HepG2 (cell line): ENCODE data around the gene CEBPA. TPM values are rescaled to one million over a fixed set of nuclear protein-coding genes. Genes with fewer than 3 reads are reported as not detected.

ENCODE experiments used
- ATAC-seq: fragments of 200-7000 bp; cut with Tn5 transposase; 3 replicates; pipeline ENCODE4 v1.9.1; 2020; ENCODE audit warnings: mild to moderate bottlenecking, moderate library complexity
- BruUV-seq: library from RNA; stranded (reverse); fragments of 400-500 nt; replicated peaks from 2 replicates; lab custom pipeline; 2021; lab: Mats Ljungman, UMichigan
- CTCF ChIA-PET: fragments of 300-600 bp; formaldehyde crosslinking; extraction: SDS; loops from one replicate; lab custom pipeline; 2021; ENCODE audit warnings: low total read pairs, inconsistent platforms, low intra/inter-chr PET ratio; lab: Yijun Ruan, JAX
- POLR2A ChIA-PET: fragments of 350-600 bp; sonication (Branson Sonifier 250); formaldehyde crosslinking; loops from one replicate; lab custom pipeline; 2020; ENCODE audit warnings: antibody characterized with exemption, inconsistent platforms; lab: Yijun Ruan, JAX
- DNase-seq: peaks from one replicate; pipeline ENCODE4 v3.0.0-alpha.2; 2015; ENCODE audit warnings: low spot score
- FAIRE-seq: peaks from 3 replicates; lab custom pipeline; 2011; peaks lifted over from hg19 to GRCh38; lab: Jason Lieb, UNC
- H2AFZ ChIP-seq: one replicate; pipeline ENCODE4 v1.6.1; 2011; ENCODE audit warnings: low read length, inconsistent platforms
- H3K27ac ChIP-seq: fragments of 300-600 bp; 3 replicates; pipeline ENCODE4 v1.8.0; 2011; ENCODE audit warnings: mixed run types, mild to moderate bottlenecking, mixed read lengths, low read length, inconsistent platforms; ENCODE audit not compliant: insufficient read depth; ENCODE audit errors: extremely low read length
- H3K27me3 ChIP-seq, 2 experiments: fragments of 200-600 bp in 1 of 2; 2 replicates in 1 of 2; 3 replicates in 1 of 2; pipeline versions ENCODE4 v1.6.0 to v1.8.0; 2011; ENCODE audit warnings: low read length in 2 of 2, mild to moderate bottlenecking in 2 of 2, moderate library complexity in 2 of 2, inconsistent platforms in 1 of 2; ENCODE audit not compliant: insufficient read depth in 2 of 2, control insufficient read depth in 1 of 2
- H3K36me3 ChIP-seq, 2 experiments: fragments of 200-600 bp in 1 of 2; replicated peaks in 1 of 2; 2 replicates in 1 of 2; 3 replicates in 1 of 2; pipeline versions ENCODE4 v1.5.1 to v1.8.0; 2011; ENCODE audit warnings: low read length in 2 of 2, inconsistent platforms in 1 of 2; ENCODE audit not compliant: insufficient read depth in 2 of 2, control insufficient read depth in 1 of 2
- H3K4me1 ChIP-seq: 2 replicates; pipeline ENCODE4 v1.5.1; 2012; ENCODE audit warnings: low read length, inconsistent platforms; ENCODE audit not compliant: insufficient read depth
- H3K4me2 ChIP-seq: 2 replicates; pipeline ENCODE4 v1.6.0; 2011; ENCODE audit warnings: low read depth, low read length, inconsistent platforms
- H3K4me3 ChIP-seq, 3 experiments: fragments of 200-600 bp in 1 of 3; sonication (generic), shearing (Covaris generic) in 1 of 3; replicated peaks in 1 of 3; 2 replicates each; pipeline ENCODE4 v1.5.1; 2011 to 2016; ENCODE audit warnings: low read length in 3 of 3, inconsistent platforms in 2 of 3, low read depth in 2 of 3, mild to moderate bottlenecking in 2 of 3, control low read depth in 1 of 3, mixed read lengths in 1 of 3; ENCODE audit not compliant: insufficient read depth in 1 of 3
- H3K79me2 ChIP-seq: one replicate; pipeline ENCODE4 v1.6.1; 2011; ENCODE audit warnings: low read length, inconsistent platforms; ENCODE audit not compliant: insufficient read depth
- H3K9ac ChIP-seq: 2 replicates; pipeline ENCODE4 v1.6.0; 2011; ENCODE audit warnings: mild to moderate bottlenecking, low read depth, low read length, inconsistent platforms; ENCODE audit not compliant: insufficient read depth
- H3K9me3 ChIP-seq: 2 replicates; pipeline ENCODE4 v1.5.1; 2012; ENCODE audit warnings: mild to moderate bottlenecking, low read length
- H4K20me1 ChIP-seq: 2 replicates; pipeline ENCODE4 v1.6.0; 2011; ENCODE audit warnings: inconsistent platforms, mild to moderate bottlenecking, low read length, moderate library complexity; ENCODE audit not compliant: insufficient read depth
- ATF5 ChIP-seq: sonication (generic); formaldehyde crosslinking; IDR thresholded peaks from 2 replicates; pipeline ENCODE4 v1.4.0; 2020; ENCODE audit warnings: mild to moderate bottlenecking, low read depth, missing genetic modification reagents
- HOXD1 ChIP-seq: sonication (generic); formaldehyde crosslinking; IDR thresholded peaks from 2 replicates; pipeline ENCODE4 v1.5.0; 2020; ENCODE audit warnings: missing genetic modification reagents
- NPAS2 ChIP-seq: sonication (generic); formaldehyde crosslinking; IDR thresholded peaks from 2 replicates; pipeline ENCODE4 v1.8.0; 2022; ENCODE audit warnings: mild to moderate bottlenecking, missing genetic modification reagents, borderline replicate concordance
- SMYD3 ChIP-seq: sonication (generic); formaldehyde crosslinking; IDR thresholded peaks from 2 replicates; pipeline ENCODE4 v1.8.1; 2023; ENCODE audit warnings: mild to moderate bottlenecking, missing genetic modification reagents
- TFDP2 ChIP-seq: sonication (generic); formaldehyde crosslinking; IDR thresholded peaks from 2 replicates; pipeline ENCODE4 v1.4.0; 2020; ENCODE audit warnings: missing genetic modification reagents
- TRAFD1 ChIP-seq: sonication (generic); formaldehyde crosslinking; IDR thresholded peaks from 2 replicates; pipeline ENCODE4 v1.5.1; 2020; ENCODE audit warnings: missing genetic modification reagents, mild to moderate bottlenecking, borderline replicate concordance
- XBP1 ChIP-seq: sonication (generic); formaldehyde crosslinking; IDR thresholded peaks from 2 replicates; pipeline ENCODE4 v1.5.0; 2020; ENCODE audit warnings: missing genetic modification reagents
- ZC3H13 ChIP-seq: sonication (generic); formaldehyde crosslinking; IDR thresholded peaks from 2 replicates; pipeline ENCODE4 v1.8.1; 2023; ENCODE audit warnings: mild to moderate bottlenecking, missing genetic modification reagents, moderate library complexity
- ZNF513 ChIP-seq: sonication (generic); formaldehyde crosslinking; conservative IDR thresholded peaks from 2 replicates; pipeline ENCODE4 v1.5.0; 2020; ENCODE audit warnings: missing genetic modification reagents
- ZNF615 ChIP-seq: sonication (generic); formaldehyde crosslinking; IDR thresholded peaks from 2 replicates; pipeline ENCODE4 v1.5.0; 2020; ENCODE audit warnings: mild to moderate bottlenecking, missing genetic modification reagents, borderline replicate concordance
- in situ Hi-C: cut with HindIII; loops from 2 replicates; pipeline ENCODE4 v1.10.0; 2017; ENCODE audit warnings: low pct_unique_long_range_greater_than_20kb; ENCODE audit not compliant: extremely low pct_ligation_motif_present
- intact Hi-C: fragments of 100-400 bp; cut with micrococcal nuclease; formaldehyde crosslinking; loops from one replicate; pipeline ENCODE4 v1.10.0; 2022; ENCODE audit not compliant: unreplicated experiment
- polyA plus RNA-seq, 8 experiments: library from polyadenylated mRNA; depleted of rRNA in 3 of 8; stranded (reverse) in 7 of 8; unstranded in 1 of 8; fragments of >200 nt; fragmentation: Illumina TruSeq in 4 of 8; extraction: Trizol in 4 of 8; gene quantifications; 2 replicates each; pipeline versions ENCODE4 v1.2.1 to v1.2.3, GENCODE V29; 2011 to 2016; ENCODE audit warnings: low read depth in 4 of 8, missing spikeins in 1 of 8, mixed read lengths in 1 of 8; ENCODE audit not compliant: insufficient read depth in 1 of 8
- total RNA-seq, 5 experiments: library from RNA; depleted of rRNA; stranded (reverse); fragments of >200 nt; fragmentation: Illumina TruSeq; extraction: Trizol; gene quantifications; 2 replicates each; pipeline ENCODE4 v1.2.3, GENCODE V29; 2016; ENCODE audit warnings: low read depth in 1 of 5
- TF ChIP-seq, protein P1 (sequence below): sonication (generic); formaldehyde crosslinking; IDR thresholded peaks from 2 replicates; pipeline ENCODE4 v1.5.0; 2020; ENCODE audit warnings: mild to moderate bottlenecking, missing genetic modification reagents

CEBPA gene
- total and polyA plus RNA-seq, 2 of the 13 experiments (the other 11 are each of a cell fraction or from before 2014, with no cell fraction given) = 24.8 to 103 TPM

GRCh38 chr19:33287927-33288326 is 14.4 kb downstream of the CEBPA start:
- ChIA-PET POLR2A (interaction anchor here (1.6 to 3.1 kb wide), 2 partner anchors 9 to 15 kb away, joined by 3 to 11 read pairs; partner anchors contain the start of gene CEBPA), CTCF (no interaction called here)
- Histone ChIP-seq H4K20me1 (no peaks in the 10 kb centered on the region), H3K4me2 (no peak overlapping the region), H3K79me2 (no peaks in the 10 kb centered on the region), H3K9me3 (peaks cover 6% of the 10 kb centered on the region; the same call in 1 of the 2 replicates), H3K27me3 (no peaks in the 10 kb centered on the region), H3K36me3 (no peaks in the 10 kb centered on the region), H3K27ac (no peak overlapping the region), H3K4me3 (no peak overlapping the region), H3K9ac (no peak overlapping the region), H3K4me1 (peaks cover 82% of the 10 kb centered on the region), H2AFZ (no peak overlapping the region)
- FAIRE-seq (no peak), ATAC-seq (no peak), DNase-seq (no peak)
- TF ChIP-seq, protein P1, sequence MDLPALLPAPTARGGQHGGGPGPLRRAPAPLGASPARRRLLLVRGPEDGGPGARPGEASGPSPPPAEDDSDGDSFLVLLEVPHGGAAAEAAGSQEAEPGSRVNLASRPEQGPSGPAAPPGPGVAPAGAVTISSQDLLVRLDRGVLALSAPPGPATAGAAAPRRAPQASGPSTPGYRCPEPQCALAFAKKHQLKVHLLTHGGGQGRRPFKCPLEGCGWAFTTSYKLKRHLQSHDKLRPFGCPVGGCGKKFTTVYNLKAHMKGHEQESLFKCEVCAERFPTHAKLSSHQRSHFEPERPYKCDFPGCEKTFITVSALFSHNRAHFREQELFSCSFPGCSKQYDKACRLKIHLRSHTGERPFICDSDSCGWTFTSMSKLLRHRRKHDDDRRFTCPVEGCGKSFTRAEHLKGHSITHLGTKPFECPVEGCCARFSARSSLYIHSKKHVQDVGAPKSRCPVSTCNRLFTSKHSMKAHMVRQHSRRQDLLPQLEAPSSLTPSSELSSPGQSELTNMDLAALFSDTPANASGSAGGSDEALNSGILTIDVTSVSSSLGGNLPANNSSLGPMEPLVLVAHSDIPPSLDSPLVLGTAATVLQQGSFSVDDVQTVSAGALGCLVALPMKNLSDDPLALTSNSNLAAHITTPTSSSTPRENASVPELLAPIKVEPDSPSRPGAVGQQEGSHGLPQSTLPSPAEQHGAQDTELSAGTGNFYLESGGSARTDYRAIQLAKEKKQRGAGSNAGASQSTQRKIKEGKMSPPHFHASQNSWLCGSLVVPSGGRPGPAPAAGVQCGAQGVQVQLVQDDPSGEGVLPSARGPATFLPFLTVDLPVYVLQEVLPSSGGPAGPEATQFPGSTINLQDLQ (CRISPR knock-in tag) = no peak
- TF ChIP-seq HOXD1 (CRISPR knock-in tag) = no peak
- TF ChIP-seq ZNF513 = no peak
- no peak for TF ChIP-seq ZNF615 (CRISPR knock-in tag)
- TF ChIP-seq TRAFD1 (CRISPR knock-in tag) = no peak
- TF ChIP-seq TFDP2 (CRISPR knock-in tag) = no peak
- TF ChIP-seq ZC3H13 (CRISPR knock-in tag) = no peak
- TF ChIP-seq NPAS2 = no peak
- no peak for TF ChIP-seq XBP1 (CRISPR knock-in tag)
- no peak for TF ChIP-seq ATF5 (CRISPR knock-in tag)
- no peak for TF ChIP-seq SMYD3
- intact Hi-C loops (no loop called here), in situ Hi-C loops (no loop called here)
- no TSS peak for BruUV-seq
